VCaP (cell line): ENCODE data around the gene ZNF878.

Experiments
- H3K27ac ChIP-seq: fragments of 450-650 bp; 2 replicates; pipeline ENCODE4 v1.5.1; 2017
- CTCF ChIP-seq: fragments of 450-650 bp; conservative IDR thresholded peaks from 2 replicates; pipeline ENCODE4 v1.5.1; 2017; ENCODE audit warnings: mild to moderate bottlenecking, moderate library complexity

The ZNF878 gene

GRCh38 chr19:12015753-12016116, 37.0 kb downstream of the ZNF878 start:
- no peak overlapping the region for H3K27ac ChIP-seq
- no peak for TF ChIP-seq CTCF

DNA sequence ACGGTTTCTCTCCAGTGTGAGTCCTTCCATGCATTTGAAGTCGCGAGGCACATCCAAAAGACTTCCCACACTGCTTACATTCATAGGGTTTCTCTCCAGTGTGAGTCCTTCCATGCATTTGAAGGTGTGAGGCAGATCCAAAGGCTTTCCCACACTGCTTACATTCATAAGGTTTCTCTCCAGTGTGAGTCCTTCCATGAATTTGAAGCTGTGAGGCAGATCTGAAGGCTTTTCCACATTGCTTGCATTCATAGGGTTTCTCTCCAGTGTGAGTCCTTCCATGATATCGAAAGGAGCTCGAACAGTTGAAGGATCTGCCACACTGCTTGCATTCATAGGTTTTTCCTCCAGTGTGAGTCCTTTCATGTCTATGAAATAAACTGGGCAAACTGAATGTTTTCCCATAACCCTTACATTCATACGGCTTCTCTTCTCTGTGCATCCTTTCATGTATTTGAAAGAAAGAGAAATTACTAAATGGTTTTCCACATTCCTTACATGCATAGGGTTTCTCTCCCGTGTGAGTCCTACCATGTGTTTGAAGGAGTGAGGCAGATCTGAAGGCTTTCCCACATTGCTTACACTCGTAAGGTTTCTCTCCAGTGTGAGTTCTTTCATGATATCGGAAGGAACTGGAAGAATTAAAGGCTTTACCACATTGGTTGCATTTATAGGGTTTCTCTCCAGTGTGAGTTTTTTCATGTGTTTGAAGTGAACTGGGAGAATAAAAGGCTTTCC, 37.6 kb downstream of the ZNF878 start:
- no peak for TF ChIP-seq CTCF
- no peak overlapping the region for H3K27ac ChIP-seq

- TF ChIP-seq CTCF = no peak
- H3K27ac ChIP-seq = no peak overlapping the region
Measured at GRCh38 chr19:12000152-12000981, 52.4 kb downstream of the ZNF878 start.

GRCh38 chr19:11995174-11995573, 57.6 kb downstream of the ZNF878 start:
- H3K27ac ChIP-seq = no peak overlapping the region
- TF ChIP-seq CTCF = no peak
